GM12878 (cell line): ENCODE data around the gene PDZRN4.

Experiments
- CTCF ChIP-seq, 3 experiments: IDR thresholded peaks in 2 of 3; conservative IDR thresholded peaks in 1 of 3; 2 replicates each; pipeline ENCODE4 v1.5.1; 2011; ENCODE audit warnings: low read depth in 3 of 3, low read length in 3 of 3, mild to moderate bottlenecking in 3 of 3, control low read depth in 2 of 3, moderate library complexity in 2 of 3, inconsistent platforms in 1 of 3, mixed read lengths in 1 of 3; ENCODE audit not compliant: control insufficient read depth in 2 of 3, insufficient read depth in 1 of 3; ENCODE audit errors: extremely low read depth in 1 of 3
- EP300 ChIP-seq, 2 experiments: fragments of 150-350 bp in 1 of 2; IDR thresholded peaks; 2 replicates each; pipeline ENCODE4 v1.6.1; 2011 to 2012; ENCODE audit warnings: low read depth in 2 of 2, low read length in 2 of 2, borderline replicate concordance in 1 of 2, improper control_type of control experiment in 1 of 2, inconsistent platforms in 1 of 2; ENCODE audit not compliant: control insufficient read depth in 1 of 2
- JUND ChIP-seq: IDR thresholded peaks from 2 replicates; pipeline ENCODE4 v1.6.1; 2012; ENCODE audit warnings: low read depth, mild to moderate bottlenecking, low read length, improper control_type of control experiment, moderate library complexity
- MTA3 ChIP-seq: IDR thresholded peaks from 2 replicates; pipeline ENCODE4 v1.6.1; 2012; ENCODE audit warnings: low read length, inconsistent platforms, borderline replicate concordance
- NKRF ChIP-seq: fragments of 450-650 bp; conservative IDR thresholded peaks from 2 replicates; pipeline ENCODE4 v1.6.1; 2017; ENCODE audit warnings: mild to moderate bottlenecking, moderate library complexity
- POLR2A ChIP-seq: IDR thresholded peaks from 2 replicates; pipeline ENCODE4 v1.6.1; 2011; ENCODE audit warnings: low read depth, mild to moderate bottlenecking, low read length
- RELA ChIP-seq: fragments of 450-650 bp; IDR thresholded peaks from 2 replicates; pipeline ENCODE4 v1.8.0; 2014; ENCODE audit warnings: borderline replicate concordance; ENCODE audit not compliant: partially characterized antibody
- USF1 ChIP-seq: IDR thresholded peaks from 2 replicates; pipeline ENCODE4 v1.6.1; 2011; ENCODE audit warnings: borderline replicate concordance, low read depth, mild to moderate bottlenecking, moderate library complexity, mixed read lengths, low read length; ENCODE audit not compliant: insufficient read depth; ENCODE audit errors: extremely low read length
- YY1 ChIP-seq: IDR thresholded peaks from 2 replicates; pipeline ENCODE4 v1.6.1; 2011; ENCODE audit warnings: low read depth, mild to moderate bottlenecking, low read length
- ZBTB33 ChIP-seq: fragments of 450-650 bp; IDR thresholded peaks from 2 replicates; pipeline ENCODE4 v1.6.1; 2017; ENCODE audit warnings: mild to moderate bottlenecking
- ZNF592 ChIP-seq: fragments of 450-650 bp; IDR thresholded peaks from 2 replicates; pipeline ENCODE4 v1.6.1; 2017; ENCODE audit warnings: mild to moderate bottlenecking, moderate library complexity

- TF ChIP-seq CTCF (IDR thresholded peaks at IDR 0.05 in 2 of 3, conservative IDR thresholded peaks at IDR 0.05 in 1 of 3; ENCODE audit: control insufficient read depth in 2 of 3, extremely low read depth in 1 of 3, insufficient read depth in 1 of 3, low read depth in 3 of 3, low read length in 3 of 3) (no peak), JUND (no peak), YY1 (no peak), MTA3 (no peak), ZNF592 (no peak), POLR2A (no peak), ZBTB33 (no peak), NKRF (no peak), RELA (no peak), EP300 (IDR thresholded peaks at IDR 0.05; ENCODE audit: borderline replicate concordance in 1 of 2, control insufficient read depth in 1 of 2, low read depth in 2 of 2, low read length in 2 of 2) (no peak), USF1 (no peak)
These were observed 139.2 kb downstream of the PDZRN4 start for GRCh38 chr12:41327096-41327895.
